LNCAP (cell line): ENCODE measurements around the gene PCARE.

Source experiments
- TF ChIP-seq, protein P1 (sequence below): fragments of 450-650 bp; IDR thresholded peaks from 2 replicates; pipeline ENCODE4 v1.5.1; 2017; ENCODE audit warnings: mild to moderate bottlenecking

PCARE gene

DNA sequence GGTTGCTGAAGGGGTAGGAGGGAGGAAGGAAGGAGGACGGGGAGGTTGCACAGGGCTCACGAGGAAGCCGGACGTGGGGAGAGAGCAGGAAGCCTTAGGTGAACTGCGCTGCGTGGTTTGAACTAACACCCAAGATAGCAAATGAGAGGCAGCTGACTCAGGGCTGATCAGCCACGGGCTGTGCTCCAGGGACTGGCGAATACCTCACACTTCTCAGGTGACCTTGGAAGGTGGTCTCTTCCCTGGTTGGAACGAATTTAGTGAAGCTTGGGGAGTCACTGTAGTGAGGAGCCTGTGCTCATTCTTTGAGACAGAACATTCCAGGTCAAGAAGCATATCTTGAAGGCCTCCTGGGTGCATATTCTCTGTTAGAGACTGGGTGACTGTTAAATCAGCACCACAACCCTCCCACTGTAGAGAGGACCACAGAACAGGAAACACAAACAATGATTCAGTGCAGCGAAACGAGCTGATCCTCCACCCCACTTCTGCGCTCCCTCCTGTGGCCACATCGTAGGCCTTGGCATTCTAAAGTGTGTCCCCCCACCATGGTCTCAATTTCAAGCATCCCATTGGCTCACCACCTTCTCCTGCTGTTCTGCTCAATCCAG is 59.4 kb downstream of the PCARE start:
- TF ChIP-seq, protein P1, sequence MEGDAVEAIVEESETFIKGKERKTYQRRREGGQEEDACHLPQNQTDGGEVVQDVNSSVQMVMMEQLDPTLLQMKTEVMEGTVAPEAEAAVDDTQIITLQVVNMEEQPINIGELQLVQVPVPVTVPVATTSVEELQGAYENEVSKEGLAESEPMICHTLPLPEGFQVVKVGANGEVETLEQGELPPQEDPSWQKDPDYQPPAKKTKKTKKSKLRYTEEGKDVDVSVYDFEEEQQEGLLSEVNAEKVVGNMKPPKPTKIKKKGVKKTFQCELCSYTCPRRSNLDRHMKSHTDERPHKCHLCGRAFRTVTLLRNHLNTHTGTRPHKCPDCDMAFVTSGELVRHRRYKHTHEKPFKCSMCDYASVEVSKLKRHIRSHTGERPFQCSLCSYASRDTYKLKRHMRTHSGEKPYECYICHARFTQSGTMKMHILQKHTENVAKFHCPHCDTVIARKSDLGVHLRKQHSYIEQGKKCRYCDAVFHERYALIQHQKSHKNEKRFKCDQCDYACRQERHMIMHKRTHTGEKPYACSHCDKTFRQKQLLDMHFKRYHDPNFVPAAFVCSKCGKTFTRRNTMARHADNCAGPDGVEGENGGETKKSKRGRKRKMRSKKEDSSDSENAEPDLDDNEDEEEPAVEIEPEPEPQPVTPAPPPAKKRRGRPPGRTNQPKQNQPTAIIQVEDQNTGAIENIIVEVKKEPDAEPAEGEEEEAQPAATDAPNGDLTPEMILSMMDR = no peak

DNA sequence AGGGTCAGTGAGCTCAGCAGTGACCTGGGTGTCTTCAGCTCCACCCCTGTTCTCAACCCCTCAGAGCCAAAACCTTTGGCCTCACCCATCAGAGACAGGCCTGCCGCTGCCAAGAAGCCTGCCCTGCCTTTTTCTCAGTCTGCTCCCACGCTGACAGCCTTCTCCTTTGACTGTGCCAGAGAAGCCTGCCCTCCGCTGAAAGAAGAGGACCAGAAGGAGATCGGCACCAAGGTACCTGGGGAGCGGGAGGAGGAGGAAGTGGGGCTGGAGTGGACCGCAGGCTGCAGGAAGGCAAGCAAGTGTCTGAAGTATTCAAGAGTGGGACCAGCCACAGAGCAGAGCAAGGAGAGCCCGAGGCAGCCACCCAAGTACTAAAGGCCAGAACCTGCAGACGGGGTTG is 60.0 kb downstream of the PCARE start:
- TF ChIP-seq, protein P1 = no peak

DNA sequence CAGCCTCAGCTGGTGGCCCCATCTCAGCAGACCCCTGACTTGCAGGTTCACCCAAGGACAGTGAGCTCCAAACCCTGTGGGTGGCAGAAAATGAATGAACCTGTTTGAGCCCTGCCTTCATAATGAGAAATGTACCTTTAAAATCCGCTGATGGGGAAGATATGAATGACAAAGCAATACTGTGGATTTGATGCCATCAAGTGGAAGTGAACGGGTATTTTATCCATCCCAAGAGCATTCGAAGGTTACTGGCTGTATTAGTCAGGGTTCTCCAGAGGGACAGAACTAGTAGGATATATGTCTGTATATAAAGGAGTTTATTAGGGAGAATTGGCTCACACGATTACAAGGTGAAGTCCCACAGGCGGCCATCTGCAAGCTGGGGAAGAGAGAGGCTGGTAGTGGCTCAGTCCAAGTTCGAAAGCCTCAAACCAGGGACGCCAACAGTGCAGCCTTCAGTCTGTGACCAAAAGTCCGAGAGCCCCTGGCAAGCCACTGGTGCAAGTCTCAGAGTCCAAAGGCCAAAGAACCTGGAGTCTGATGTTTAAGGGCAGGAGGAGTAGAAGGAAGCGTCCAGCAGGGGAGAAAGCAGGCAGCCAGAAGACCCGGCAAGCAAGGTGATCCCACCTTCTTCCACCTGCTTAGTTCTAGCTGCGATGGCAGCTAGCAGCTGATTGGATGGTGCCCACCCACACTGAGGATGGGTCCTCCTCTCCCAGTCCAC is 61.1 kb downstream of the PCARE start:
- TF ChIP-seq, protein P1 = no peak

DNA sequence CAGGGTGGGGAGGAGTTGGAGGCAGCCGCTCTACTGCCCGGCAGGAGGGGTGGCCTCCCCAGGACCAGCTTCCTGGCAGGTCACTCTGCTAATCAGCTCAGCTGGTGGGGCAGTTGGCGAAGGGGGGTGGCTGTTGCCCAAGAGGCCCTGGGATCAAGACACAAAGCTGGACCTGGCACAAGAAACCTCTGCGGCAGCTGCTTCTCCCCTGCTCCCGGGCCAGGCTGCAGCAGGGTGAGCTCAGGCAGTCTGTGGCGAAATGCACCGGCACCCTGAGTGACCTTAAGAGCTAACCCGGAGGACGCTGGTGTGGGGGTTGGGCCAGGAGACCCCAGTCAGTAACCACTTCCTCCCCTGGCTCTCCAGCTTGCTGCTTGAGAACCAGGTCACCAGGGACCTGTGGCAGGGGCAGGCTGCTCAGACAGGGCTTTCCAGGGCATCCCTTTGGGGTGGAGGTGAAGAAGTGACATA is 62.1 kb downstream of the PCARE start:
- TF ChIP-seq, protein P1 = no peak
